VCaP (cell line): ENCODE measurements around the gene ERAL1.
"Not testable (repeated sequence)": the region's sequence is repeated elsewhere in the genome, so short reads cannot be mapped to it uniquely, and the experiment has no call there.

Source experiments
- H3K27ac ChIP-seq: fragments of 450-650 bp; 2 replicates; pipeline ENCODE4 v1.5.1; 2017
- CTCF ChIP-seq: fragments of 450-650 bp; conservative IDR thresholded peaks from 2 replicates; pipeline ENCODE4 v1.5.1; 2017; ENCODE audit warnings: mild to moderate bottlenecking, moderate library complexity

ERAL1 gene

DNA sequence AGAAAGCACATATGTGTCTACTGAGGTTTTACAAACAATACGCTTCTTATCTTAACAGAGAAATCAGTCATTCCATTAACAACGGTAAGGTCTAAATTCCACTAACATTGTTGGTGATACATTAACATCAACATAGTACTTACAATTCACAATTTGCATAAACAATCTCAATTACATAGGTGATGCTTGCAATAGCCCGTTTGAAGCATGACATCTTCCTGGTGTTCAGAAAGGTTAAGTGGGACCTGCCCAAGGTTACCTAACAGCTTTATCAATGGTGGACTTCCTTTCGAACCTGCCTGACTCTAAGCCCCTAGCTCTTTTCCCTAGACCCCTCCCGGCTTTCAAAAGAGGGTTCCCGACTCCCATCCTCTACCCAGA, 12.9 kb upstream of the ERAL1 start:
- peak overlapping the region; percentile 86 for H3K27ac ChIP-seq
- no peak for TF ChIP-seq CTCF

DNA sequence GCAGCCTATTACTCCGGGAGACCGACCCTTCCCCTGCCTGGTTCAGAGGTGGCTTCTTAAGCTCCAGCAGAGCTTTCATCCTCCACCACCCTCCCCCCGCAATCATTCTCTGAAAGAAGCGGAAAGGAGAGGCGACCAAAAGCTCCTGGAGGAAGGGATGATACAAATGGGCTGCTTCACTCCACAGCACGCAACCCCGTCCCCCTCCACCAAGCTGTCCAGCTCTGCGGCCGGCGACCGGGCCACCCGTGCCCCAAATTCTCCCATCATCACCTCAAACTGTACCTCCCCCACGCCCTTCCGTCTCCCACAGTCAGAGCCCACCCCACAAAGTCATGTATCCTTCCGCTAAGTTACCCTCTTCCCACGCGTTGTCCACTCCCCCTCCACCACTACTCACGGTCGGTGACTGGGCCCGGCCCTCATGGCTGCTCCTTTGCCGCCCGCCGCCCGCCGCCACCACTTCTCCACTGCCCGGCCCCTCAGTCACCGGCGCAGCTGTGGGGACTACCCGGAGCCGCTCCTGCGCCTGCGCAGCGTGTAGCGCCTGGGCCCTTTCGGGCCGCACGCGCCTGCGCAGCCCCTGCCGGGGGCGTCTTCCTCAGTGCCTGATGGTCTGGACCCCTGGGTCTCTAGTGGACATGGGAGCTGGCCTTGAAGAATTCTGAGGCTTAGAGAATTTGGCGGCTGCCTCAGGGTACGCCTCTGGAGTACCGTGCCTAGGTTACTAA, 12.4 kb upstream of the ERAL1 start, which contains the start of gene FAM222B:
Gene FAM222B, minus strand, starts transcription at position 509 of the 731 bp plus-strand sequence. CDS start 76,123 bp downstream, outside the sequence.
- TF ChIP-seq CTCF: no peak
- H3K27ac ChIP-seq: peak within 1 kb of the TSS; percentile 86

GRCh38 chr17:28843816-28844148, 11.0 kb upstream of the ERAL1 start:
- peak overlapping the region; percentile 86; the same call in 1 of the 2 replicates for H3K27ac ChIP-seq
- no peak for TF ChIP-seq CTCF

DNA sequence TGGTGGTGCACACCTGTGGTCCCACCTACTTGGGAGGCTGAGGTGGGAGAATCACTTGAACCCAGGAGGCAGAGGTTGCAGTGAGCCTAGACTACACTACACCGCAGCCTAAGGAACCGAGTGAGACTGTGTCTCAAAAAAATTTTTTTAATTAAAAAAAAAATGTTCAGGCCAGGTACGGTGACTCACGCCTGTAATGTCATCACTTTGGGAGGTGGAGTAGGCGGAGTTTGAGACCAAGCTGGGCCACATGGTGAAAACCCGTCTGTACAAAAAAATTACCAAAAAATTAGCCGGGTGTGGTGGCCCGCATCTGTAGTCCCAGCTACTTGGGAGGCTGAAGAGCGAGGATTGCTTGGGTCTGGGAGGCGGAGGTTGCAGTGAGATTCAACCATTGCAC, 8.6 kb upstream of the ERAL1 start:
- no peak for TF ChIP-seq CTCF
- H3K27ac ChIP-seq: no peak overlapping the region

DNA sequence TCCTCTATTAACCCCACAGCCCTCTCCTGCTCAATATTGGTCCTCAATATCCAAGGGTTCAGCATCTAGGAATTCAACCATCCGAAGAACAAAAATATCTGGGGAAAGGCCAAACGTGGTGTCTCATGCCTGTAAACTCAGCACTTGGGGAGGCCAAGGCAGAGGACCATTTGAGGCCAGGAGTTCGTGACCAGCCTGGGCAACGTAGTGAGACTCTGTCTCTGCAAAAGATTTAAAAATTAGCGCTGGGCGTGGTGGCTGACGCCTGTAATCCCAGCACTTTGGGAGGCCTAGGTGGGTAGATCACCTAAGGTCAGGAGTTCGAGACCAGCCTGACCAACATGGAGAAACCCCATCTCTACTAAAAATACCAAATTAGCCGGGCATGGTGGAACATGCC, 8.1 kb upstream of the ERAL1 start:
- not testable (repeated sequence) for H3K27ac ChIP-seq

GRCh38 chr17:28848667-28849066, 6.1 kb upstream of the ERAL1 start:
- peak; percentile 47 for TF ChIP-seq CTCF
- not testable (repeated sequence) for H3K27ac ChIP-seq

DNA sequence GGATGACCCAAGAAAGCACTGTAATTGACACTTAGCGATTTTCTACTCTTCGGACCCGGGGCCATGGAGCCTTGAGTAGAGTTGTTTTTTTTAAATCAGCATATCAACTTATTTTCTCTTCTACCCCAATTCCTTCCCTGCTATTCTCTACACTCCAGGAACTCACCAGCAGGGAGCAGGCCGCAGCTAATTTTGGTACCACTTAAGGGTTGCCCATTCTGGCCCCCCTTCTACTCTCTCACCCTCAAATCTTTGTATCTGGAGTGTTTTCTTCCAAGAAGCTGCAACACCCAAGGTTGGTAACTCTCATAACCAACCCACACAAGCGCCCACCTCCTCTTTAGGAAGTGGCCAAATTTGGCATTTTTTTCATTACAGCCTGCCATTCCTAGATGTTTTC, 5.5 kb upstream of the ERAL1 start:
- H3K27ac ChIP-seq: no peak overlapping the region
- TF ChIP-seq CTCF: no peak

DNA sequence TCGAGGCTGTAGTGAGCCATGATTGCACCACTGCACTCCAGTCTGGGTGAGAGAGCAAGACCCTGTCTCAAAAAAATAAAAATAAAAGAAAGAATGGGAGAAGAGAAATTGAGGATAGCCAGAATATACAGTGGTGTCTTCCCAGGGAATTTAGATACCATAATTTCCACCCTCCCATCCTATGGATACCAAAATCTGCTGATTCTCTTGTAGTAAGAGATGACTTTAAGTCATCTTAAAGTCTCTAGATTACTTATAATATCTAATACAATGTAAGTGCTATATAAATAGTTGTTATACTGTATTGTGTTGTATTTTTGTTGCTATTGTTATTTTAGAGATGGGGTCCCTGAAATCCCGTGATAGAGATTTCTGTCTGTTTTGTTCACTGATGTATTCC, 1.5 kb upstream of the ERAL1 start:
- TF ChIP-seq CTCF: no peak
- H3K27ac ChIP-seq: no peak overlapping the region
